ENCODE data around the gene PDZD11.
"Not testable (repeated sequence)": the region's sequence is repeated elsewhere in the genome, so short reads cannot be mapped to it uniquely, and the experiment has no call there.

The PDZD11 gene

DNA sequence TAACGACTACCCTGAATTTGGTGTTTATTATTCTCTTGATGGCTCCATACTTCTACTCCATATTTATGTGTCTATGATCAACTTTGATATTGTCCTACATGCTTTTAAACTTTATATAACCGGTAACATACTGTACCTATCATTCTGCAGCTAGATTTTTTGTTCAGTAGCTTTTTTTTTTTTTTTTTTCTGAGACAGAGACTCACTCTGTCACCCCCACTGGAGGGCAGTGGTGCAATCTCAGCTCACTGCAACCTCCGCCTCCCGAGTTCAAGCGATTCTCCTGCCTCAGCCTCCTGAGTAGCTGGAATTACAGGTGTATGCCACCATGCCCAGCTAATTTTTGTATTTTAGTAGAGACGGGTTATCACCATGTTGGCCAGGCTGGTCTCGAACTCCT, 15.7 kb downstream of the PDZD11 start:
- H3K9me3 ChIP-seq (ENCODE audit: control insufficient read depth, insufficient read depth, low read depth, low read length); H3K4me1 ChIP-seq (ENCODE audit: control insufficient read depth, insufficient read depth, low read length); POLR2A ChIA-PET; H3K27ac ChIP-seq (ENCODE audit: extremely low read depth, low read depth, low read length); H3K36me3 ChIP-seq (ENCODE audit: control insufficient read depth in 2 of 2, insufficient read depth in 1 of 2, low read length in 2 of 2); H3K4me3 ChIP-seq (ENCODE audit: low read depth, low read length): not testable (repeated sequence)
- CTCF ChIA-PET, result interaction anchor here (0.6 to 0.9 kb wide), 5 partner anchors 9 to 305 kb away, joined by 3 to 4 read pairs (median 4); no protein-coding TSS in a partner anchor

DNA sequence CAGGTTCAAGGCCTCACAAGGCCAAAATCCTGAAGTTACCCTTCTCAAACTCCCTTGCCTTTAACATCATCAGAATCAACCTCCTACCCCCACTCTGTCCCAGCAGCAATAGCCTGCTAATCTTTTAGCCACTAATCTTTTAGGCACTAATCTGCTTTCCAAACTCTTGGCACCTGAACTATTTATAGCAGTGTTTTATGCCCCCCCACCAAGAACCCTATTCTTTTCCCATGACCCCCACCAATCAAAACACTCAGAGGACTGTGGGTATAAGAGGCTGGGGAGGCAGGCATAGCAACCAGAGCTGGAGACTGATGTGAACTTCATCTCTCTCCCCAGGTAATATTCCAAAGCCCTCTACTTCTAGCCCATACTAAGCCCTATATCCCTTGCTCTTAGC, 21.7 kb downstream of the PDZD11 start, which contains the start of gene ARR3:
TSS of gene ARR3 (plus strand) at position 301 of the 400 bp plus-strand sequence. CDS start 1,052 bp downstream, outside the sequence.
- H3K36me3 ChIP-seq (ENCODE audit: control insufficient read depth in 2 of 2, insufficient read depth in 1 of 2, low read length in 2 of 2), result no peaks in the 10 kb centered on the region; a peak in 1 of 3 replicates
- no peaks in the 10 kb centered on the region for H3K4me1 ChIP-seq (ENCODE audit: control insufficient read depth, insufficient read depth, low read length)
- ChIA-PET CTCF (no interaction called here), POLR2A (no interaction called here)
- H3K4me3 ChIP-seq (ENCODE audit: low read depth, low read length), result no peak within 1 kb of the TSS
- no peak for TF ChIP-seq ZNF677 (tag by site-specific recombination; IDR thresholded peaks at IDR 0.05)
- TF ChIP-seq, protein P1, sequence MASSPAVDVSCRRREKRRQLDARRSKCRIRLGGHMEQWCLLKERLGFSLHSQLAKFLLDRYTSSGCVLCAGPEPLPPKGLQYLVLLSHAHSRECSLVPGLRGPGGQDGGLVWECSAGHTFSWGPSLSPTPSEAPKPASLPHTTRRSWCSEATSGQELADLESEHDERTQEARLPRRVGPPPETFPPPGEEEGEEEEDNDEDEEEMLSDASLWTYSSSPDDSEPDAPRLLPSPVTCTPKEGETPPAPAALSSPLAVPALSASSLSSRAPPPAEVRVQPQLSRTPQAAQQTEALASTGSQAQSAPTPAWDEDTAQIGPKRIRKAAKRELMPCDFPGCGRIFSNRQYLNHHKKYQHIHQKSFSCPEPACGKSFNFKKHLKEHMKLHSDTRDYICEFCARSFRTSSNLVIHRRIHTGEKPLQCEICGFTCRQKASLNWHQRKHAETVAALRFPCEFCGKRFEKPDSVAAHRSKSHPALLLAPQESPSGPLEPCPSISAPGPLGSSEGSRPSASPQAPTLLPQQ (tag by site-specific recombination; IDR thresholded peaks at IDR 0.05), result no peak
- TF ChIP-seq ZNF239 (tag by site-specific recombination; IDR thresholded peaks at IDR 0.05), result no peak
- TF ChIP-seq ZNF785 (tag by site-specific recombination; IDR thresholded peaks at IDR 0.05), result no peak
- TF ChIP-seq ZNF555 (tag by site-specific recombination; conservative IDR thresholded peaks at IDR 0.05), result no peak
- no peak for TF ChIP-seq ZFP37 (tag by site-specific recombination; IDR thresholded peaks at IDR 0.05)
- TF ChIP-seq ZNF433 (tag by site-specific recombination; IDR thresholded peaks at IDR 0.05; ENCODE audit: low read depth), result no peak
- TF ChIP-seq, protein P2, sequence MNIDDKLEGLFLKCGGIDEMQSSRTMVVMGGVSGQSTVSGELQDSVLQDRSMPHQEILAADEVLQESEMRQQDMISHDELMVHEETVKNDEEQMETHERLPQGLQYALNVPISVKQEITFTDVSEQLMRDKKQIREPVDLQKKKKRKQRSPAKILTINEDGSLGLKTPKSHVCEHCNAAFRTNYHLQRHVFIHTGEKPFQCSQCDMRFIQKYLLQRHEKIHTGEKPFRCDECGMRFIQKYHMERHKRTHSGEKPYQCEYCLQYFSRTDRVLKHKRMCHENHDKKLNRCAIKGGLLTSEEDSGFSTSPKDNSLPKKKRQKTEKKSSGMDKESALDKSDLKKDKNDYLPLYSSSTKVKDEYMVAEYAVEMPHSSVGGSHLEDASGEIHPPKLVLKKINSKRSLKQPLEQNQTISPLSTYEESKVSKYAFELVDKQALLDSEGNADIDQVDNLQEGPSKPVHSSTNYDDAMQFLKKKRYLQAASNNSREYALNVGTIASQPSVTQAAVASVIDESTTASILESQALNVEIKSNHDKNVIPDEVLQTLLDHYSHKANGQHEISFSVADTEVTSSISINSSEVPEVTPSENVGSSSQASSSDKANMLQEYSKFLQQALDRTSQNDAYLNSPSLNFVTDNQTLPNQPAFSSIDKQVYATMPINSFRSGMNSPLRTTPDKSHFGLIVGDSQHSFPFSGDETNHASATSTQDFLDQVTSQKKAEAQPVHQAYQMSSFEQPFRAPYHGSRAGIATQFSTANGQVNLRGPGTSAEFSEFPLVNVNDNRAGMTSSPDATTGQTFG (tag by site-specific recombination; IDR thresholded peaks at IDR 0.05; ENCODE audit: borderline replicate concordance), result no peak
- TF ChIP-seq, protein P3, sequence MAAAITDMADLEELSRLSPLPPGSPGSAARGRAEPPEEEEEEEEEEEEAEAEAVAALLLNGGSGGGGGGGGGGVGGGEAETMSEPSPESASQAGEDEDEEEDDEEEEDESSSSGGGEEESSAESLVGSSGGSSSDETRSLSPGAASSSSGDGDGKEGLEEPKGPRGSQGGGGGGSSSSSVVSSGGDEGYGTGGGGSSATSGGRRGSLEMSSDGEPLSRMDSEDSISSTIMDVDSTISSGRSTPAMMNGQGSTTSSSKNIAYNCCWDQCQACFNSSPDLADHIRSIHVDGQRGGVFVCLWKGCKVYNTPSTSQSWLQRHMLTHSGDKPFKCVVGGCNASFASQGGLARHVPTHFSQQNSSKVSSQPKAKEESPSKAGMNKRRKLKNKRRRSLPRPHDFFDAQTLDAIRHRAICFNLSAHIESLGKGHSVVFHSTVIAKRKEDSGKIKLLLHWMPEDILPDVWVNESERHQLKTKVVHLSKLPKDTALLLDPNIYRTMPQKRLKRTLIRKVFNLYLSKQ (tag by site-specific recombination; IDR thresholded peaks at IDR 0.05; ENCODE audit: borderline replicate concordance), result no peak
- TF ChIP-seq, protein P4, sequence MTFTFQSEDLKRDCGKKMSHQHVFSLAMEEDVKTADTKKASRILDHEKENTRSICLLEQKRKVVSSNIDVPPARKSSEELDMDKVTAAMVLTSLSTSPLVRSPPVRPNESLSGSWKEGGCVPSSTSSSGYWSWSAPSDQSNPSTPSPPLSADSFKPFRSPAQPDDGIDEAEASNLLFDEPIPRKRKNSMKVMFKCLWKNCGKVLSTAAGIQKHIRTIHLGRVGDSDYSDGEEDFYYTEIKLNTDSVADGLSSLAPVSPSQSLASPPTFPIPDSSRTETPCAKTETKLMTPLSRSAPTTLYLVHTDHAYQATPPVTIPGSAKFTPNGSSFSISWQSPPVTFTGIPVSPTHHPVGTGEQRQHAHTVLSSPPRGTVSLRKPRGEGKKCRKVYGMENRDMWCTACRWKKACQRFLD (tag by site-specific recombination; IDR thresholded peaks at IDR 0.05), result no peak
- TF ChIP-seq ZNF510 (tag by site-specific recombination; IDR thresholded peaks at IDR 0.05; ENCODE audit: insufficient replicate concordance), result no peak
- TF ChIP-seq, protein P5, sequence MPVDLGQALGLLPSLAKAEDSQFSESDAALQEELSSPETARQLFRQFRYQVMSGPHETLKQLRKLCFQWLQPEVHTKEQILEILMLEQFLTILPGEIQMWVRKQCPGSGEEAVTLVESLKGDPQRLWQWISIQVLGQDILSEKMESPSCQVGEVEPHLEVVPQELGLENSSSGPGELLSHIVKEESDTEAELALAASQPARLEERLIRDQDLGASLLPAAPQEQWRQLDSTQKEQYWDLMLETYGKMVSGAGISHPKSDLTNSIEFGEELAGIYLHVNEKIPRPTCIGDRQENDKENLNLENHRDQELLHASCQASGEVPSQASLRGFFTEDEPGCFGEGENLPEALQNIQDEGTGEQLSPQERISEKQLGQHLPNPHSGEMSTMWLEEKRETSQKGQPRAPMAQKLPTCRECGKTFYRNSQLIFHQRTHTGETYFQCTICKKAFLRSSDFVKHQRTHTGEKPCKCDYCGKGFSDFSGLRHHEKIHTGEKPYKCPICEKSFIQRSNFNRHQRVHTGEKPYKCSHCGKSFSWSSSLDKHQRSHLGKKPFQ (tag by site-specific recombination; IDR thresholded peaks at IDR 0.05), result no peak
- TF ChIP-seq MEIS1 (CRISPR knock-in tag; IDR thresholded peaks at IDR 0.05; ENCODE audit: borderline replicate concordance), result no peak
- no peak for TF ChIP-seq ZNF350 (tag by site-specific recombination; IDR thresholded peaks at IDR 0.05)
- TF ChIP-seq SP3 (tag by site-specific recombination; IDR thresholded peaks at IDR 0.05), result no peak
- TF ChIP-seq, protein P6, sequence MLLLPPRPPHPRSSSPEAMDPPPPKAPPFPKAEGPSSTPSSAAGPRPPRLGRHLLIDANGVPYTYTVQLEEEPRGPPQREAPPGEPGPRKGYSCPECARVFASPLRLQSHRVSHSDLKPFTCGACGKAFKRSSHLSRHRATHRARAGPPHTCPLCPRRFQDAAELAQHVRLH (tag by site-specific recombination; IDR thresholded peaks at IDR 0.05), result no peak
- no peak for TF ChIP-seq ZNF596 (tag by site-specific recombination; IDR thresholded peaks at IDR 0.05)
- H3K27ac ChIP-seq (ENCODE audit: extremely low read depth, low read depth, low read length), result no peak within 1 kb of the TSS
- no peaks in the 10 kb centered on the region; the same call in 1 of the 2 replicates for H3K9me3 ChIP-seq (ENCODE audit: control insufficient read depth, insufficient read depth, low read depth, low read length)
